ENCODE measurements around the gene GCC2. TPM values are rescaled to one million over a fixed set of nuclear protein-coding genes. Genes with fewer than 3 reads are reported as not detected.
"Not testable (repeated sequence)": the region's sequence is repeated elsewhere in the genome, so short reads cannot be mapped to it uniquely, and the experiment has no call there.

The GCC2 gene
- total and polyA plus RNA-seq, 2 experiments from 2014 or later, result 43.4 to 172 TPM

DNA sequence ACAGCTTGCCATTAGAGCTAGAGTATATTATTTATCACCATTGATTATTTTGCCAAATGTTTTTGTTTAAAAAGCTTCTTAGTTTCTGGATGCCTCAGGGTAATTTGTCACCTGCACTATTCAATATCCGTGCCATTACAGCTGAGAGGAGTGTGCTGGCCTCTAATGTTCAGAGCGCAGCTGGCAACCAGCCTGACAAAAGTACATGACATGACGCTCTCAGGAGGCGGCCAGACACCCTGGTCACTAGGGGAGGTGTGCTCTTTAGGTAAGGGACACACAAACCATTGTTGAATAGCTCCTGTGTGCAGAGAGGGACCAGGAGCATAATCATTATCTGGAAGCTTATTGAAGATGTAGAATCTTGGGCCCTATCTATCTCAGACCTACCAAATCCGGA, 105.5 kb downstream of the GCC2 start:
- Histone ChIP-seq H3K27ac (ENCODE audit: low read depth) (no peak overlapping the region), H3K9me2 (ENCODE audit: insufficient read depth) (no peaks in the 10 kb centered on the region), H3K4me2 (no peak overlapping the region), H3K36me3 (ENCODE audit: insufficient read depth) (no peaks in the 10 kb centered on the region), H3K4me3 (no peak overlapping the region), H2AFZ (no peak overlapping the region), H3F3A (replicated peaks; ENCODE audit: low read depth) (0 out of 2 replicates have a peak, but pooled peaks cover 3% of the 10 kb centered on the region), H3K79me2 (replicated peaks; ENCODE audit: insufficient read depth) (peaks cover 76% of the 10 kb centered on the region), H3K27me3 (ENCODE audit: insufficient read depth) (no peaks in the 10 kb centered on the region), H4K20me1 (replicated peaks; ENCODE audit: insufficient read depth) (no peaks in the 10 kb centered on the region), H3K4me1 (ENCODE audit: insufficient read depth) (peaks cover 16% of the 10 kb centered on the region)
- no peak for TF ChIP-seq JUNB (IDR thresholded peaks at IDR 0.05; ENCODE audit: unreplicated experiment)
- no peak for TF ChIP-seq STAT1 (IDR thresholded peaks at IDR 0.05; ENCODE audit: unreplicated experiment)
- Mint-ChIP-seq H3K4me1 (peaks cover 10% of the 10 kb centered on the region), H3K27ac (no peak overlapping the region), H3K27me3 (ENCODE audit: insufficient read depth, low read depth, poor library complexity) (no peaks in the 10 kb centered on the region), H3K9me3 (no peaks in the 10 kb centered on the region), H3K4me3 (no peak overlapping the region), H3K36me3 (ENCODE audit: low read depth) (no peaks in the 10 kb centered on the region)
- ATAC-seq (no peak), DNase-seq (ENCODE audit: low spot score) (no peak)

DNA sequence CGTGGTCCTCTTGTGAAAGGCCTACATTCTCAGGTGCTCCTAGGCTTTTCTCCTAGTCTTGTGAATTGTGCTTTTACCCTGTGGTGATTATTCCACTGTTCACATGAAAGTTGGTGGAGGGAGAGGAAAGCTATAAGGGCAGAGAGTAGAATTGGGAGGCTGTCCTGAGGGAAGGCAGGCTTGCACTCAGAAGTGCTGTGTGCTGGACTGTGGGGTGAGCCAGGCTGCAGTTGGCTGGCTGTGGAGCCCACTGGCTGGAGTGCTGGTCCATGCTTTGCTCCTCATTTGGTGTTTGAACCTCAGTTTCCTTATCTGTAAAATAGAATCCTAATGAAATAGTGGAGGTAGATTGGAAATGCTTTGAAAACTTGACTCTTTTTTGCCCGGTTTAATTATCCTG, 106.6 kb downstream of the GCC2 start:
- H3K9me3 Mint-ChIP-seq, result no peaks in the 10 kb centered on the region
- H3K27ac Mint-ChIP-seq, result no peak overlapping the region
- ATAC-seq (no peak), DNase-seq (ENCODE audit: low spot score) (no peak)
- no peaks in the 10 kb centered on the region for H3K36me3 Mint-ChIP-seq (ENCODE audit: low read depth)
- Histone ChIP-seq H3K9me2 (ENCODE audit: insufficient read depth) (no peaks in the 10 kb centered on the region), H3K27ac (ENCODE audit: low read depth) (no peak overlapping the region), H2AFZ (no peak overlapping the region), H3K4me1 (ENCODE audit: insufficient read depth) (peaks cover 26% of the 10 kb centered on the region), H3K4me3 (no peak overlapping the region), H3K79me2 (replicated peaks; ENCODE audit: insufficient read depth) (peaks cover 75% of the 10 kb centered on the region), H3K36me3 (ENCODE audit: insufficient read depth) (no peaks in the 10 kb centered on the region), H3K4me2 (no peak overlapping the region), H4K20me1 (replicated peaks; ENCODE audit: insufficient read depth) (no peaks in the 10 kb centered on the region), H3F3A (replicated peaks; ENCODE audit: low read depth) (0 out of 2 replicates have a peak, but pooled peaks cover 3% of the 10 kb centered on the region), H3K27me3 (ENCODE audit: insufficient read depth) (no peaks in the 10 kb centered on the region)
- H3K4me1 Mint-ChIP-seq, result peaks cover 18% of the 10 kb centered on the region
- no peak overlapping the region for H3K4me3 Mint-ChIP-seq
- no peaks in the 10 kb centered on the region for H3K27me3 Mint-ChIP-seq (ENCODE audit: insufficient read depth, low read depth, poor library complexity)
- TF ChIP-seq ZNF114 (CRISPR knock-in tag; IDR thresholded peaks at IDR 0.05) (no peak), EZH2phosphoT487 (IDR thresholded peaks at IDR 0.05; ENCODE audit: unreplicated experiment) (no peak), POLR2AphosphoS5 (IDR thresholded peaks at IDR 0.05; ENCODE audit: low read depth) (no peak), EZH2 (IDR thresholded peaks at IDR 0.05; ENCODE audit: low read depth, unreplicated experiment) (no peak), ZNF331 (CRISPR knock-in tag; IDR thresholded peaks at IDR 0.05; ENCODE audit: low read depth) (no peak), CREB1 (CRISPR knock-in tag; IDR thresholded peaks at IDR 0.05; ENCODE audit: low read depth) (no peak), NANOG (IDR thresholded peaks at IDR 0.05; ENCODE audit: borderline replicate concordance) (no peak), JUNB (IDR thresholded peaks at IDR 0.05; ENCODE audit: unreplicated experiment) (no peak)
- TF ChIP-seq, protein P1, sequence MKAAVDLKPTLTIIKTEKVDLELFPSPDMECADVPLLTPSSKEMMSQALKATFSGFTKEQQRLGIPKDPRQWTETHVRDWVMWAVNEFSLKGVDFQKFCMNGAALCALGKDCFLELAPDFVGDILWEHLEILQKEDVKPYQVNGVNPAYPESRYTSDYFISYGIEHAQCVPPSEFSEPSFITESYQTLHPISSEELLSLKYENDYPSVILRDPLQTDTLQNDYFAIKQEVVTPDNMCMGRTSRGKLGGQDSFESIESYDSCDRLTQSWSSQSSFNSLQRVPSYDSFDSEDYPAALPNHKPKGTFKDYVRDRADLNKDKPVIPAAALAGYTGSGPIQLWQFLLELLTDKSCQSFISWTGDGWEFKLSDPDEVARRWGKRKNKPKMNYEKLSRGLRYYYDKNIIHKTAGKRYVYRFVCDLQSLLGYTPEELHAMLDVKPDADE (IDR thresholded peaks at IDR 0.05), result no peak
- TF ChIP-seq, protein P2, sequence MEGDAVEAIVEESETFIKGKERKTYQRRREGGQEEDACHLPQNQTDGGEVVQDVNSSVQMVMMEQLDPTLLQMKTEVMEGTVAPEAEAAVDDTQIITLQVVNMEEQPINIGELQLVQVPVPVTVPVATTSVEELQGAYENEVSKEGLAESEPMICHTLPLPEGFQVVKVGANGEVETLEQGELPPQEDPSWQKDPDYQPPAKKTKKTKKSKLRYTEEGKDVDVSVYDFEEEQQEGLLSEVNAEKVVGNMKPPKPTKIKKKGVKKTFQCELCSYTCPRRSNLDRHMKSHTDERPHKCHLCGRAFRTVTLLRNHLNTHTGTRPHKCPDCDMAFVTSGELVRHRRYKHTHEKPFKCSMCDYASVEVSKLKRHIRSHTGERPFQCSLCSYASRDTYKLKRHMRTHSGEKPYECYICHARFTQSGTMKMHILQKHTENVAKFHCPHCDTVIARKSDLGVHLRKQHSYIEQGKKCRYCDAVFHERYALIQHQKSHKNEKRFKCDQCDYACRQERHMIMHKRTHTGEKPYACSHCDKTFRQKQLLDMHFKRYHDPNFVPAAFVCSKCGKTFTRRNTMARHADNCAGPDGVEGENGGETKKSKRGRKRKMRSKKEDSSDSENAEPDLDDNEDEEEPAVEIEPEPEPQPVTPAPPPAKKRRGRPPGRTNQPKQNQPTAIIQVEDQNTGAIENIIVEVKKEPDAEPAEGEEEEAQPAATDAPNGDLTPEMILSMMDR (conservative IDR thresholded peaks at IDR 0.05; ENCODE audit: low read depth in 2 of 2), result no peak

DNA sequence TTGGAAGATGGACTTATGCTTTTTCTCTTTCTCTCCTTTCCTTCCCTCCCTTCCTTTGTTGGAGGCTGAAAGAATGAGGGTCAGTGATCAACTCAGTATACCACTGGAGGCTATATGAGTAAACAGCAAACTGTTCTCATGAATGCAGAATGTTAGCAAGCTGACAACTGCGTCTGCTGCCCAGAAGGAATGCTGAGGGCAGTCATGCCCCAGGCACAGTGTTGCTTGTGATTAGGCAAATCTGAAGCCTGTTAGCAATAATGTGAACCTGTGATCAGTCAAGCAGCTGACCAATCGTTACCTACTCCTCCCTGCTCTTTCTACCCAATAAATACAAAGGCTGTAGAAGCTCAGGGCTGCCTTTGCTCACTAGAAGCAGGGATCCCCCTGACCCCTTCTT, 107.6 kb downstream of the GCC2 start:
- H3K27me3 Mint-ChIP-seq (ENCODE audit: insufficient read depth, low read depth, poor library complexity); H3K27ac Mint-ChIP-seq; H3K4me3 Mint-ChIP-seq; ATAC-seq; H3K27ac ChIP-seq (ENCODE audit: low read depth); H3K9me3 Mint-ChIP-seq; H3K27me3 ChIP-seq (ENCODE audit: insufficient read depth); H3K36me3 ChIP-seq (ENCODE audit: insufficient read depth); H3K4me3 ChIP-seq; H3K9me2 ChIP-seq (ENCODE audit: insufficient read depth); H2AFZ ChIP-seq; H3F3A ChIP-seq (replicated peaks; ENCODE audit: low read depth); H4K20me1 ChIP-seq (replicated peaks; ENCODE audit: insufficient read depth); DNase-seq (ENCODE audit: low spot score); H3K36me3 Mint-ChIP-seq (ENCODE audit: low read depth); H3K4me2 ChIP-seq: not testable (repeated sequence)
- Histone ChIP-seq H3K79me2 (replicated peaks; ENCODE audit: insufficient read depth) (peaks cover 78% of the 10 kb centered on the region), H3K4me1 (ENCODE audit: insufficient read depth) (peaks cover 27% of the 10 kb centered on the region)
- H3K4me1 Mint-ChIP-seq, result peaks cover 21% of the 10 kb centered on the region
